Peyer's patch (tissue), 4 donors: ENCODE data around the gene FGF12.

Source experiments
- POLR2A ChIP-seq, 2 donors: fragments of 450-650 bp; IDR thresholded peaks; one replicate each; pipeline ENCODE4 v1.5.1; 2017; ENCODE audit warnings: antibody characterized with exemption in 2 of 2, mild to moderate bottlenecking in 2 of 2, moderate library complexity in 2 of 2
- TF ChIP-seq, protein P1 (sequence below), 6 experiments: fragments of 450-650 bp in 4 of 6; fragments of 200-600 bp in 2 of 6; sonication (generic) in 1 of 6; IDR thresholded peaks; one replicate each; pipeline ENCODE4 v1.5.1; 2017 to 2019; ENCODE audit warnings: antibody characterized with exemption in 6 of 6, mild to moderate bottlenecking in 3 of 6, moderate library complexity in 1 of 6

GRCh38 chr3:192515664-192516045 lies 211.7 kb downstream of the FGF12 start:
- TF ChIP-seq, protein P1, sequence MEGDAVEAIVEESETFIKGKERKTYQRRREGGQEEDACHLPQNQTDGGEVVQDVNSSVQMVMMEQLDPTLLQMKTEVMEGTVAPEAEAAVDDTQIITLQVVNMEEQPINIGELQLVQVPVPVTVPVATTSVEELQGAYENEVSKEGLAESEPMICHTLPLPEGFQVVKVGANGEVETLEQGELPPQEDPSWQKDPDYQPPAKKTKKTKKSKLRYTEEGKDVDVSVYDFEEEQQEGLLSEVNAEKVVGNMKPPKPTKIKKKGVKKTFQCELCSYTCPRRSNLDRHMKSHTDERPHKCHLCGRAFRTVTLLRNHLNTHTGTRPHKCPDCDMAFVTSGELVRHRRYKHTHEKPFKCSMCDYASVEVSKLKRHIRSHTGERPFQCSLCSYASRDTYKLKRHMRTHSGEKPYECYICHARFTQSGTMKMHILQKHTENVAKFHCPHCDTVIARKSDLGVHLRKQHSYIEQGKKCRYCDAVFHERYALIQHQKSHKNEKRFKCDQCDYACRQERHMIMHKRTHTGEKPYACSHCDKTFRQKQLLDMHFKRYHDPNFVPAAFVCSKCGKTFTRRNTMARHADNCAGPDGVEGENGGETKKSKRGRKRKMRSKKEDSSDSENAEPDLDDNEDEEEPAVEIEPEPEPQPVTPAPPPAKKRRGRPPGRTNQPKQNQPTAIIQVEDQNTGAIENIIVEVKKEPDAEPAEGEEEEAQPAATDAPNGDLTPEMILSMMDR (IDR thresholded peaks at IDR 0.05) = no peak
- TF ChIP-seq POLR2A (IDR thresholded peaks at IDR 0.05) = no peak
